GM13977 (cell line): ENCODE measurements around the gene ARHGAP10.

Experiments
- DNase-seq: peaks from one replicate; pipeline ENCODE4 v3.0.0; 2012; ENCODE audit warnings: low spot score
- CTCF ChIP-seq: IDR thresholded peaks from 2 replicates; pipeline ENCODE4 v1.5.1; 2012; ENCODE audit warnings: mild to moderate bottlenecking, control low read depth; ENCODE audit not compliant: insufficient read depth; ENCODE audit errors: extremely low read depth, missing control alignments
- in situ Hi-C: fragments of 300-500 bp; cut with MboI; formaldehyde crosslinking; loops from one replicate; pipeline ENCODE4 v1.12.0; 2022; ENCODE audit warnings: low sequenced_read_pairs, low pct_unique_long_range_greater_than_20kb, mixed read lengths, inconsistent platforms; ENCODE audit not compliant: unreplicated experiment

Gene ARHGAP10

GRCh38 chr4:147808447-147808846 lies 76.6 kb downstream of the ARHGAP10 start:
- no peak for DNase-seq
- TF ChIP-seq CTCF = no peak
- in situ Hi-C loops = no loop called here

GRCh38 chr4:147809211-147809610 lies 77.3 kb downstream of the ARHGAP10 start:
- no peak for TF ChIP-seq CTCF
- in situ Hi-C loops = no loop called here
- DNase-seq = no peak

GRCh38 chr4:147811878-147812277 lies 80.0 kb downstream of the ARHGAP10 start:
- in situ Hi-C loops = no loop called here
- DNase-seq = no peak
- no peak for TF ChIP-seq CTCF

GRCh38 chr4:147813109-147813773 lies 81.4 kb downstream of the ARHGAP10 start:
- TF ChIP-seq CTCF = no peak
- DNase-seq = no peak
- in situ Hi-C loops = no loop called here

GRCh38 chr4:147813973-147814372 lies 82.1 kb downstream of the ARHGAP10 start:
- no peak for TF ChIP-seq CTCF
- DNase-seq = no peak
- in situ Hi-C loops = no loop called here

GRCh38 chr4:147814376-147814775 lies 82.5 kb downstream of the ARHGAP10 start:
- no peak for TF ChIP-seq CTCF
- DNase-seq = no peak
- in situ Hi-C loops = no loop called here

GRCh38 chr4:147815741-147816140 lies 83.9 kb downstream of the ARHGAP10 start:
- in situ Hi-C loops = no loop called here

More at GRCh38 chr4:147815741-147816140, 83.9 kb downstream of the ARHGAP10 start:
- DNase-seq = no peak
- TF ChIP-seq CTCF = no peak
